ENCODE data around the gene TFEB. TPM values are rescaled to one million over a fixed set of nuclear protein-coding genes. Genes with fewer than 3 reads are reported as not detected.

Gene TFEB
- polyA plus RNA-seq, 1 donor = 86.0 TPM

DNA sequence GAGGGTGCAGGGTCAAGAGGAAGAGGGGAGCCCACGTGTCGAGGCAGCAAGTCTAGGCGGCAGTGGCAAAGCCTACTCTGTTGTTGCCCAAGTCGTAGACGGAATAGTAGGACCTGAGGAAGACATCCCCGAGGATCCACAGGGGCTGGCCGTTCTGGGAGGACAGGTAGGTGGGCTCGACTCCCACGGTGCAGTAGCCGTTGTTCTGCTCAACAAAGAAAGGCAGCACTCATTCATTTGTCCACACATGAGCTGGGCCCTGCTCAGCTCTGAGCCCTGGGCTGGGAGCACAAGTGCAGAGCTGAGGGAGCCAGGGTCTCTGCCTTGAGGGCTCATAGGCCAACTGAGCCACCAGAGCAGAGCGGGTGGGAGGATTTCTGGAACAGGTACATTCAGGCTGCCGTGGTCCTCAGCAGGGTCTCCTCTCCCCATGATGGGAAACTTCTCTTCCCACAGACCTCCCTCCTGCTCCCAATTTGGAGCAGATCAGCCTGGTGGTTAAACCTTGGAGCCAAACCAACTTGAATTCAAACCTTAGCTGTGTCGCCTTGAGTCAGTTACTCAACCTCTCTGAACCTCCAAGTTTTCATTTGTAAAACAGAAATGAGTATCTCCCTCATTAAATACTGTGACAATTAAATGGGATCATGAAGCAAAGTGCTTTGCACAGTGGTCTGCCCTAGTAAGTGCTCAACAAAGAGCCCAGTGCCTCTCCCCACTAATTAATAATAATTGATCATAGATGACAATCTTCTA is 1.6 kb upstream of the TFEB start:
- H3K27ac ChIP-seq (ENCODE audit: low read length) = no peak overlapping the region
- WGBS (ENCODE audit: insufficient coverage, low lambda C conversion rate) = no CpG with 5 or more reads among the region's 13 CpGs
- no peaks in the 10 kb centered on the region for H3K36me3 ChIP-seq (ENCODE audit: control insufficient read depth, insufficient read depth, low read length)

DNA sequence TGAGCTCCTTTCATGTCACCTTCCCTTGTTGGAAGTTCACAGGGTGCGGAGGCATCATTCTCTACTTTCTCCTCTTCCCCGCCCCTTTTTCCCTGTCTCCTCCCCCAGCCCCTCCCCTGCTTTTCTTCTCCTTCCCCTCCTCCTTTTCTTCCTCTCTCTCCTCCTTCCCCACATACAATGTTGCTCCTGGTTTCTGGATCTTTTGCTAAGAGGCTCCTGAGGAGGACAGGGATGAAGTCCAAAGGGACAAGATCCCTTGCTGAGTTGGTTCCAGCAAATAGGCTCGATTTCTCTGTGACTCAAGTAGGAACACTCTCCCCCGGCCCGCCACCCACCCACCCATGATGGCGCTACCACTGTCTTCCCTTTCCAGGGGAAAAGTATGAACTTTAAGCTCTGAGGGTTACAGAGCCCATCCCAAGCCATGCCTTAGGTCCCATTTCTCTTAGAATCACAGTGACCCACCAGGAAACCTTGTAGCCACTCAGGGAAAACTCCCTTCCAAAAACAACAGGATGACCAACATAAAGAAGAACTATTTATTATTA is 852 bp upstream of the TFEB start:
- Histone ChIP-seq H3K4me1 (ENCODE audit: control insufficient read depth, insufficient read depth, low read length) (peaks cover 25% of the 10 kb centered on the region), H3K9me3 (ENCODE audit: control insufficient read depth, low read depth, low read length) (no peaks in the 10 kb centered on the region), H3K36me3 (ENCODE audit: control insufficient read depth, insufficient read depth, low read length) (no peaks in the 10 kb centered on the region), H3K4me3 (ENCODE audit: low read length) (peak overlapping the region; percentile 7), H3K27ac (ENCODE audit: low read length) (no peak overlapping the region), H3K27me3 (ENCODE audit: control insufficient read depth, insufficient read depth, low read length) (no peaks in the 10 kb centered on the region)
- DNase-seq = peak in 1 of 2 donors; percentile 35
- no CpG with 5 or more reads among the region's 6 CpGs for WGBS (ENCODE audit: insufficient coverage, low lambda C conversion rate)

More for the DNA sequence above, 1.6 kb upstream of the TFEB start:
- Histone ChIP-seq H3K4me3 (ENCODE audit: low read length) (no peak overlapping the region), H3K27me3 (ENCODE audit: control insufficient read depth, insufficient read depth, low read length) (no peaks in the 10 kb centered on the region), H3K9me3 (ENCODE audit: control insufficient read depth, low read depth, low read length) (no peaks in the 10 kb centered on the region), H3K4me1 (ENCODE audit: control insufficient read depth, insufficient read depth, low read length) (peaks cover 32% of the 10 kb centered on the region)
- DNase-seq = no peak

DNA sequence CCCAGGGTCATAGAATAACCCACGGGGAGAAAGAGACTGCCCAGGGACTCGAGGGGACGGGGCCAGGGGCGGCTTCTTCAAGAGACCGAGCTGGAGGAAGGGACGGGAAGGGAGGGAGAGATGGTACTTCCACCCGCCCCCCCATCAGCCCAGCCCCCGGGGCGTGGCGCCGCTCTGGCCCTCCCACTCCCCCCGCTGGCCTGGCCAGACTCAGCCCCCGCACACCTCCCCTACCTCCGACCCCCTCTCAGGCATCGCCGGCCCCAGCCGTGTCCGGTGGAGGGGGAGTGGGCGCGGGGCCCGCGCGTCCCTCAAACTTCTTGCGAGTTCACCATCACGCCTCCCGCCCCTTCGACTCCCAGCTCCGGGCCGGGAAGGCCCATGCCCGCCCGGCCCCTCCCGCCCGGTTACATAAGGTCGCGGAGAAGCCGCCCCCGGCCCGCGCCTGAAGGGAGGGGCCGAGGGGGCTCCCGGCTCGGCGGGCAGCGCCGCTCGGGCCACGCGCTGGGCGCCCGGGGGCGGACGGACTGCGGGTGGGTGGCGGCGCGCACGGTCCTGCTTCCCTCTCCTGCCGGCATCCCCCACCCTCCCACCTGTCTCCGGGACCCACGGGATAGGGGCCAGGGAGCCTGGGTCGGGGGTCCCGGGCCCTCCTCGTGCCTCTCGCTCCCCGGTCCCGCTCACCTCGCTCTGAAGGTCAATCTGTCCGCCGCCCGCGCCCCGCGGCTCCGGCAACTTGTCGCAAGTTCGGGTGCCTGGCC is 562 bp downstream of the TFEB start:
- no peaks in the 10 kb centered on the region for H3K27me3 ChIP-seq (ENCODE audit: control insufficient read depth, insufficient read depth, low read length)
- no peaks in the 10 kb centered on the region for H3K9me3 ChIP-seq (ENCODE audit: control insufficient read depth, low read depth, low read length)
- peaks cover 22% of the 10 kb centered on the region for H3K4me1 ChIP-seq (ENCODE audit: control insufficient read depth, insufficient read depth, low read length)
- no CpG with 5 or more reads among the region's 76 CpGs for WGBS (ENCODE audit: insufficient coverage, low lambda C conversion rate)
- DNase-seq = peak; percentile 80 to 93
- no peaks in the 10 kb centered on the region for H3K36me3 ChIP-seq (ENCODE audit: control insufficient read depth, insufficient read depth, low read length)
- H3K4me3 ChIP-seq (ENCODE audit: low read length) = peak overlapping the region; percentile 71
- peak overlapping the region; percentile 96 for H3K27ac ChIP-seq (ENCODE audit: low read length)

DNA sequence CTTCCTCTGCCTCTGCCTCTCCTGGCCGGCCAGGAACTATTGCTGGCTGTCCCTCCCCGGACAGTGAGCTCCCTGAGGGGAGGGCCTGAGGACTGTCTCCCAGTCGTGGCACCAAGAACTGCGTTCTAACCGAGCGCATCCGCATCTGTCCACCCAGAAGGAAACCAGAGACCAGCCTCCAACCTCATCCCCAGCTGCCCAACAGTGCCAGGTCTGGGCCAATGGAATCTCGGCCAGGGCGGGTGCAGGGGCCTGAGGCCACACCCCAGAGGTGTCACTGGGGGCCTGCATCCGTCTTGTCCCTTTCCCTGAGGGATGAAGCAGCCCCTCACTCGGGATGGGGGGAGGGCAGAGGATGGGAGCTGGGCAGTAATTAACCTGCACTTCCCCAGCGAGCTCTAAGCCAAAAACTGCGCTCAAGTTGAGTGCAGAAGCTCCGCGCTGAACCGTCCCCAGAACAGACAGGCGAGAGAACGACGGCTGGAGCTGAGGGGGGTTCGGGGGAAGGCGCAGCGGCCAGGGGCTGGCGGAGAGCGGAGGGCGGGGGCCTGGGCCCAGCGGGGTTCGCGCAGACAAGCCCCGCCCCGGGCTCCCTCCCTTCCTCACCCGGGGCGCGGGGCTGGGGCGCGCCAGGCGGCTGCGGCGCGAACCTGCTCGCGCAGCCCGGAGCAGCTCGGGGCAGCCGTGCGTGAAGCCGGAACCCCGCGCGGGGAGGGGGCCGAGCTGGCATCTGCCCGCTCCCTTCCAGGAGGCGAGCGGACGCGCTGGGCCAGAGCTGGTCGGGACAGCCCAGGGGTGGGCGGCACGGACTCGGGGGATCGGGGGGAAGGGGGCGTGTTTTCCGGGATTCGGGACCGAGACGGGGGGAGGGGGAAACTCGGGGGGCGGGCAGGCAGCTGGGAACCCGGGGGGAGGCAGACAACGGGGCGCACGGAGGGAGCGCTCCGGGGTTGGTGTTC is 1.4 kb downstream of the TFEB start:
- Histone ChIP-seq H3K36me3 (ENCODE audit: control insufficient read depth, insufficient read depth, low read length) (peaks cover 5% of the 10 kb centered on the region), H3K27me3 (ENCODE audit: control insufficient read depth, insufficient read depth, low read length) (no peaks in the 10 kb centered on the region), H3K4me1 (ENCODE audit: control insufficient read depth, insufficient read depth, low read length) (peaks cover 29% of the 10 kb centered on the region), H3K9me3 (ENCODE audit: control insufficient read depth, low read depth, low read length) (no peaks in the 10 kb centered on the region), H3K27ac (ENCODE audit: low read length) (peak overlapping the region; percentile 96), H3K4me3 (ENCODE audit: low read length) (peak overlapping the region; percentile 78)
- WGBS (ENCODE audit: insufficient coverage, low lambda C conversion rate) = no CpG with 5 or more reads among the region's 73 CpGs
- peak; percentile 77 to 92 for DNase-seq

DNA sequence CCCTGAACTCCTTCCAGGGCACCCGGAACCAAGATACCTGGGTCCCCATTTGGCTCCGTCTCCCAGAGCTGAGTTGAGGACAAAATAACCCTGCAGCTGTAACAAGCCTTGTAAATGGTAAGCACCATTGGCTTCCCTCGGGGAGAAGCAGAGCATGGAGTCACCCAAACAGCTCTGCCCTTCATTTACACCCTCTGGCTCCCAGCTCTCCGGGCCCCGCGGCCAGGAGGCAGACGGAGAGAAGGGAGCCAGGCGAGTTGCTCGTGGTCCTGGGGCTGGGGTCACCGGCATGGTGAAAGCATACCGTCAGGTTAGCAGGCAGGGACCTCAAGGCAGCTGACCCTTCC is 2.1 kb downstream of the TFEB start:
- Histone ChIP-seq H3K36me3 (ENCODE audit: control insufficient read depth, insufficient read depth, low read length) (peaks cover 5% of the 10 kb centered on the region), H3K27me3 (ENCODE audit: control insufficient read depth, insufficient read depth, low read length) (no peaks in the 10 kb centered on the region), H3K9me3 (ENCODE audit: control insufficient read depth, low read depth, low read length) (no peaks in the 10 kb centered on the region), H3K4me3 (ENCODE audit: low read length) (peak overlapping the region; percentile 78), H3K27ac (ENCODE audit: low read length) (peak overlapping the region; percentile 96), H3K4me1 (ENCODE audit: control insufficient read depth, insufficient read depth, low read length) (peaks cover 33% of the 10 kb centered on the region)
- WGBS (ENCODE audit: insufficient coverage, low lambda C conversion rate) = no CpG with 5 or more reads among the region's 11 CpGs
- no peak for DNase-seq

DNA sequence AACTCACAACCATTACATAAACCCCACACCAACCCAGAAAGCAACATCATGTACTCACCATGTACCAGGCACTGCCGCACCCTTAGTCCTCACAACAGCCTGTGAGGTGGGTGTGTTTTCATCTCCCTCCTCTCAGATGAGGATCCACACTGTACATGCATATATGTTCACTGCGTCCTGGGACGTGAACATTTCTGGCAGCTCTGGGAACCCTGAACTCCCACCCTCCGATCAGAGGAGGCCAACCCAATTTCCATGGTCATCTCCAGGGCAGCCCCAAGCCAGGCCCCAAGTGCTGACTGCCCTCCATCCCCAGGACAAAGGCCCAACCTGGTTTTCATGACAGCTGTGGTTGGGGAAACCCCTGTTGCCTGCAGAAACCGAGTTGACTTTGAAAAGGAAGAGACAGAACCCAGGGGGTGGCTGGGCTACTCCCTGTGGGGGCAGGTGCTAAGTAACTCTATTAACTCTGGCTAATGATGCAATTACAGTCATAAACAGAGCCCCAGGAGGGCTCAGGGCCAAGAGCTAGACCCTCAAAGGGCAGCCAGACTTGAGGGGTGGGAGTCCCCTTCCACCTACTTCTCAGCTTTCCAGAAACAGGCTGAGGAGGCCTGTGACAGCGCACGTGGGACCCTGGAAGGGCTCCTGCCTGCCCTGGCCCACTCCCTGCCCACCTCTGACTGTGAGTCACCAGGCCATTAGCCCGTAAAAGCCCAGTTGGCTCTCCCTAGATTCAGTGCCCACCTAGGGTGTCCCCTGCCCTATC is 2.6 kb downstream of the TFEB start:
- peaks cover 39% of the 10 kb centered on the region for H3K4me1 ChIP-seq (ENCODE audit: control insufficient read depth, insufficient read depth, low read length)
- no CpG with 5 or more reads among the region's 8 CpGs for WGBS (ENCODE audit: insufficient coverage, low lambda C conversion rate)

DNA sequence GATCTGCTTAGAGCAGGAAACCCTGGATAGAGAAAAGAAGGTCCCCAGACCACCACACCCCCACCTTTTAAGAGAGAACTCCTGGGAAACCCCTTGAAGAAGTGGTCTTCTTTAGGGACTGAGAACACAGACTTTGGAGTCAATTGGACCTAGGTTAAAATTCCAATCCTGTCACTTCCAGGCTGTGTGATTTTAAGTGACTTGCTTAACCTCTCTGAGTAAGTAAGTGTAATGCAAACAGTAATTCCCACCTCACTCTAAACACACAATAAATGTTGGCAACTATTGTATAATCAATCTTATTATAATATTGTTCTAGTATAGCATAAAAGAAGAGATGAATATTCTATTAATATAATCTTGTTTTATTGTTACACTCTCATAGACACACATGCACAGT is 3.3 kb downstream of the TFEB start:
- no peaks in the 10 kb centered on the region for H3K9me3 ChIP-seq (ENCODE audit: control insufficient read depth, low read depth, low read length)
- peak overlapping the region; percentile 96 for H3K27ac ChIP-seq (ENCODE audit: low read length)
- peaks cover 5% of the 10 kb centered on the region for H3K36me3 ChIP-seq (ENCODE audit: control insufficient read depth, insufficient read depth, low read length)
- no peak for DNase-seq
- peaks cover 45% of the 10 kb centered on the region for H3K4me1 ChIP-seq (ENCODE audit: control insufficient read depth, insufficient read depth, low read length)
- no peaks in the 10 kb centered on the region for H3K27me3 ChIP-seq (ENCODE audit: control insufficient read depth, insufficient read depth, low read length)
- H3K4me3 ChIP-seq (ENCODE audit: low read length) = peak overlapping the region; percentile 78

More for the DNA sequence above, 2.6 kb downstream of the TFEB start:
- H3K4me3 ChIP-seq (ENCODE audit: low read length) = peak overlapping the region; percentile 78
- peaks cover 5% of the 10 kb centered on the region for H3K36me3 ChIP-seq (ENCODE audit: control insufficient read depth, insufficient read depth, low read length)
- DNase-seq = peak in 1 of 2 donors; percentile 83
- peak overlapping the region; percentile 96 for H3K27ac ChIP-seq (ENCODE audit: low read length)
- H3K9me3 ChIP-seq (ENCODE audit: control insufficient read depth, low read depth, low read length) = no peaks in the 10 kb centered on the region
- H3K27me3 ChIP-seq (ENCODE audit: control insufficient read depth, insufficient read depth, low read length) = no peaks in the 10 kb centered on the region

DNA sequence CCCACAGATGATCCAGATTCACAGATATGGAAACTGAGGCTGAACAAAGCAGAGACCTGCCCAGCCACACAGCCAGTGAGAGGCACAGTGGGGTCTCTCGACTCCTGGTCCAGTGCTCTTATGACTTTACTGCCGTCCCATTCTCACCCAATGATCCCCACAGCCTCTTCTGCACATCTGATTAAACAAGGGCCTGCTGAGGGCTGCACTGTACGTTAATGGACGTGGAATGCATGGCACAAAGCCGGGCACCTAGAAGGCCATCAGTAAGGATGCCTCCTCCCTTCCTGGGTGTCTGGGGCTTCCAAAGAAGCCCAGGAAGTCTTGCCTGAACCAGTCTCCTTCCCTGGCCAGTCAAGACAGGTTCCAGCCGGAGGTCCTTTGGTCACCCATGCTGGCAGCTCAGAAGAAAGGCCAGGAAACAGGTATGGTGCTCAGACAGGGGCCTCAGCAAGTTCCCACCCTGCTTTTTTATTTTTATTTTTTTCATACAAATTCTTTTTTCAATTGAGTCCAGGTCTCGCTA is 3.8 kb downstream of the TFEB start:
- WGBS (ENCODE audit: insufficient coverage, low lambda C conversion rate) = no CpG with 5 or more reads among the region's 7 CpGs

More for the DNA sequence above, 3.8 kb downstream of the TFEB start:
- Histone ChIP-seq H3K27ac (ENCODE audit: low read length) (peak overlapping the region; percentile 96), H3K36me3 (ENCODE audit: control insufficient read depth, insufficient read depth, low read length) (peaks cover 8% of the 10 kb centered on the region), H3K27me3 (ENCODE audit: control insufficient read depth, insufficient read depth, low read length) (no peaks in the 10 kb centered on the region), H3K9me3 (ENCODE audit: control insufficient read depth, low read depth, low read length) (no peaks in the 10 kb centered on the region), H3K4me1 (ENCODE audit: control insufficient read depth, insufficient read depth, low read length) (peaks cover 48% of the 10 kb centered on the region), H3K4me3 (ENCODE audit: low read length) (peak overlapping the region; percentile 78)
- DNase-seq = no peak

Measured in large intestine (tissue), 3 donors.